Panc1 (cell line): Measurements from ENCODE around the gene KIF18B. TPM values are rescaled to one million over a fixed set of nuclear protein-coding genes. Genes with fewer than 3 reads are reported as not detected.
A peak's percentile ranks its signal among the peaks of the same experiment; 100 is the strongest.

Experiments used
- ATAC-seq: fragments of 200-7000 bp; cut with Tn5 transposase; 2 replicates; pipeline ENCODE4 v1.9.1; 2020; ENCODE audit warnings: mild to moderate bottlenecking, moderate library complexity
- BruUV-seq: library from RNA; stranded (reverse); fragments of 400-500 nt; replicated peaks from 2 replicates; lab custom pipeline; 2021; lab: Mats Ljungman, UMichigan
- CTCF ChIA-PET: fragments of 300-600 bp; sonication (Branson Sonifier 250); formaldehyde crosslinking; loops from one replicate; lab custom pipeline; 2022; ENCODE audit warnings: antibody characterized with exemption; lab: Charles Lee
- POLR2A ChIA-PET: fragments of 300-600 bp; sonication (Branson Sonifier 250); formaldehyde crosslinking; loops from one replicate; lab custom pipeline; 2022; ENCODE audit warnings: antibody characterized with exemption; lab: Charles Lee
- DNase-seq: peaks from one replicate; pipeline ENCODE4 v3.0.0-alpha.2; 2010; ENCODE audit warnings: low read depth, low spot score
- H3K27ac ChIP-seq: 2 replicates; pipeline ENCODE4 v1.5.1; 2011; ENCODE audit warnings: mild to moderate bottlenecking, low read length, inconsistent platforms
- H3K27me3 ChIP-seq: fragments of 200-500 bp; sonication (Bioruptor generic); 2 replicates; pipeline ENCODE4 v1.6.0; 2014; ENCODE audit warnings: low read length, inconsistent platforms; ENCODE audit not compliant: control insufficient read depth, insufficient read depth
- H3K36me3 ChIP-seq: fragments of 200-500 bp; sonication (Bioruptor generic); 2 replicates; pipeline ENCODE4 v1.5.1; 2014; ENCODE audit warnings: inconsistent platforms, mild to moderate bottlenecking, low read length, moderate library complexity; ENCODE audit not compliant: control insufficient read depth, insufficient read depth
- H3K4me1 ChIP-seq: 2 replicates; pipeline ENCODE4 v1.5.1; 2011; ENCODE audit warnings: inconsistent platforms, mild to moderate bottlenecking, low read length, moderate library complexity; ENCODE audit not compliant: control insufficient read depth, insufficient read depth
- H3K4me3 ChIP-seq, 2 experiments: 2 replicates each; pipeline ENCODE4 v1.5.1; 2011 to 2012; ENCODE audit warnings: low read depth in 2 of 2, low read length in 2 of 2, mild to moderate bottlenecking in 2 of 2, inconsistent platforms in 1 of 2, moderate library complexity in 1 of 2
- H3K9me3 ChIP-seq: fragments of 200-500 bp; sonication (Bioruptor generic); 2 replicates; pipeline ENCODE4 v1.5.1; 2014; ENCODE audit warnings: low read depth, mild to moderate bottlenecking, inconsistent platforms, low read length, moderate library complexity; ENCODE audit not compliant: control insufficient read depth, insufficient read depth
- CTCF ChIP-seq: fragments of 450-650 bp; IDR thresholded peaks from 2 replicates; pipeline ENCODE4 v1.5.1; 2017; ENCODE audit warnings: mild to moderate bottlenecking
- POLR2AphosphoS5 ChIP-seq: IDR thresholded peaks from 2 replicates; pipeline ENCODE4 v1.6.1; 2012; ENCODE audit warnings: mild to moderate bottlenecking, low read depth, low read length, moderate library complexity
- REST ChIP-seq, 2 experiments: IDR thresholded peaks; 2 replicates each; pipeline ENCODE4 v1.6.1; 2011 to 2012; ENCODE audit warnings: low read depth in 2 of 2, control low read depth in 1 of 2, low read length in 1 of 2, mild to moderate bottlenecking in 1 of 2, moderate library complexity in 1 of 2; ENCODE audit not compliant: insufficient read depth in 1 of 2
- SIN3A ChIP-seq: IDR thresholded peaks from 2 replicates; pipeline ENCODE4 v1.6.1; 2012; ENCODE audit warnings: low read depth, mild to moderate bottlenecking, low read length, moderate library complexity, borderline replicate concordance; ENCODE audit not compliant: insufficient read depth
- in situ Hi-C: cut with HindIII; loops from 2 replicates; pipeline ENCODE4 v1.10.0; 2016; ENCODE audit warnings: low sequenced_read_pairs, low pct_unique_long_range_greater_than_20kb
- intact Hi-C: fragments of 100-400 bp; cut with micrococcal nuclease; formaldehyde crosslinking; loops from one replicate; pipeline ENCODE4 v1.10.0; 2022; ENCODE audit not compliant: unreplicated experiment
- total RNA-seq: library from RNA; stranded (reverse); gene quantifications from one replicate; pipeline ENCODE4 v1.2.1, GENCODE V29; 2021; ENCODE audit not compliant: unreplicated experiment

KIF18B gene
- total RNA-seq, 1 experiment from 2014 or later: 31.3 TPM

- DNase-seq (no peak), ATAC-seq (no peak; the same call in 1 of the 2 replicates)
- Histone ChIP-seq H3K9me3 (no peaks in the 10 kb centered on the region), H3K36me3 (no peaks in the 10 kb centered on the region), H3K4me1 (no peaks in the 10 kb centered on the region), H3K4me3 (no peak overlapping the region), H3K27ac (no peak overlapping the region), H3K27me3 (no peaks in the 10 kb centered on the region)
- in situ Hi-C loops: no loop called here
- ChIA-PET POLR2A (no interaction called here), CTCF (no interaction called here)
- intact Hi-C loops: no loop called here
- TF ChIP-seq POLR2AphosphoS5: peak; percentile 52
- TF ChIP-seq SIN3A: no peak
- BruUV-seq: no TSS peak
These were observed 23.4 kb downstream of the KIF18B start for GRCh38 chr17:44924107-44924544.

GRCh38 chr17:44922746-44923470, 24.7 kb downstream of the KIF18B start:
- in situ Hi-C loops (no loop called here), intact Hi-C loops (no loop called here)
- H3K9me3 ChIP-seq: no peaks in the 10 kb centered on the region
- no peak overlapping the region for H3K4me3 ChIP-seq
- BruUV-seq: no TSS peak
- ATAC-seq (no peak), DNase-seq (no peak)
- ChIA-PET POLR2A (no interaction called here), CTCF (no interaction called here)
- TF ChIP-seq SIN3A (no peak), CTCF (no peak), POLR2AphosphoS5 (no peak)
- H3K27me3 ChIP-seq: no peaks in the 10 kb centered on the region
- no peaks in the 10 kb centered on the region for H3K36me3 ChIP-seq
- H3K4me1 ChIP-seq: no peaks in the 10 kb centered on the region
- H3K27ac ChIP-seq: no peak overlapping the region

GRCh38 chr17:44922136-44922535, 25.4 kb downstream of the KIF18B start:
- ATAC-seq (no peak), DNase-seq (no peak)
- Histone ChIP-seq H3K4me1 (no peaks in the 10 kb centered on the region), H3K27me3 (no peaks in the 10 kb centered on the region), H3K27ac (no peak overlapping the region), H3K4me3 (no peak overlapping the region), H3K36me3 (no peaks in the 10 kb centered on the region), H3K9me3 (no peaks in the 10 kb centered on the region)
- intact Hi-C loops (no loop called here), in situ Hi-C loops (no loop called here)
- BruUV-seq: no TSS peak
- POLR2A ChIA-PET: no interaction called here
- CTCF ChIA-PET: interaction anchor here (0.7 kb wide), 1 partner anchor 51 kb away, joined by 6 read pairs; no protein-coding TSS in a partner anchor
- TF ChIP-seq SIN3A (no peak), POLR2AphosphoS5 (no peak), REST (IDR thresholded peaks at IDR 0.05; ENCODE audit: insufficient read depth in 1 of 2, low read depth in 2 of 2, low read length in 1 of 2) (no peak), CTCF (no peak)
